ENCODE data around the gene PARD3.

GRCh38 chr10:34861293-34862021 lies 46.4 kb upstream of the PARD3 start:
- TF ChIP-seq CTCF (IDR thresholded peaks at IDR 0.05) (no peak), POLR2A (IDR thresholded peaks at IDR 0.05) (no peak)
